ENCODE measurements around the gene CYTH3.

The CYTH3 gene

GRCh38 chr7:6238309-6238925, 34.0 kb downstream of the CYTH3 start:
- peaks cover 24% of the 10 kb centered on the region for H3K4me1 Mint-ChIP-seq
- peaks cover 8% of the 10 kb centered on the region for H3K27me3 Mint-ChIP-seq (ENCODE audit: low read depth)
- H3K27ac Mint-ChIP-seq, result no peak overlapping the region
- no peak overlapping the region for H3K4me3 Mint-ChIP-seq
- no peaks in the 10 kb centered on the region for H3K9me3 Mint-ChIP-seq
- H3K36me3 Mint-ChIP-seq (ENCODE audit: low read depth), result no peaks in the 10 kb centered on the region
- TF ChIP-seq CTCF (IDR thresholded peaks at IDR 0.05; ENCODE audit: unreplicated experiment in 3 of 3), result no peak

GRCh38 chr7:6237730-6238129, 34.7 kb downstream of the CYTH3 start:
- H3K27ac Mint-ChIP-seq, result peak overlapping the region in 2 of 3 experiments; percentile 41 to 63
- H3K4me1 Mint-ChIP-seq, result peaks cover 29% of the 10 kb centered on the region
- no peaks in the 10 kb centered on the region for H3K9me3 Mint-ChIP-seq
- no peak for TF ChIP-seq CTCF (IDR thresholded peaks at IDR 0.05; ENCODE audit: unreplicated experiment in 3 of 3)
- H3K4me3 Mint-ChIP-seq, result no peak overlapping the region
- H3K36me3 Mint-ChIP-seq (ENCODE audit: low read depth), result no peaks in the 10 kb centered on the region
- H3K27me3 Mint-ChIP-seq (ENCODE audit: low read depth), result peaks cover 8% of the 10 kb centered on the region

GRCh38 chr7:6237011-6237410, 35.4 kb downstream of the CYTH3 start:
- Mint-ChIP-seq H3K4me1 (peaks cover 33% of the 10 kb centered on the region), H3K4me3 (no peak overlapping the region), H3K36me3 (ENCODE audit: low read depth) (no peaks in the 10 kb centered on the region)

GRCh38 chr7:6235029-6235871, 37.2 kb downstream of the CYTH3 start:
- Mint-ChIP-seq H3K9me3 (no peaks in the 10 kb centered on the region), H3K27me3 (ENCODE audit: low read depth) (peaks cover 8% of the 10 kb centered on the region), H3K4me1 (peaks cover 39% of the 10 kb centered on the region), H3K27ac (peak overlapping the region; percentile 7 to 58 (median 23)), H3K36me3 (ENCODE audit: low read depth) (no peaks in the 10 kb centered on the region), H3K4me3 (no peak overlapping the region)
- TF ChIP-seq CTCF (IDR thresholded peaks at IDR 0.05; ENCODE audit: unreplicated experiment in 3 of 3), result no peak

More at GRCh38 chr7:6237011-6237410, 35.4 kb downstream of the CYTH3 start:
- Mint-ChIP-seq H3K27ac (peak overlapping the region in 2 of 3 experiments; percentile 41 to 61), H3K27me3 (ENCODE audit: low read depth) (peaks cover 8% of the 10 kb centered on the region), H3K9me3 (no peaks in the 10 kb centered on the region)
- TF ChIP-seq CTCF (IDR thresholded peaks at IDR 0.05; ENCODE audit: unreplicated experiment in 3 of 3), result no peak

GRCh38 chr7:6234384-6234783, 38.0 kb downstream of the CYTH3 start:
- Mint-ChIP-seq H3K36me3 (ENCODE audit: low read depth) (no peaks in the 10 kb centered on the region), H3K27me3 (ENCODE audit: low read depth) (peaks cover 8% of the 10 kb centered on the region), H3K4me1 (peaks cover 39% of the 10 kb centered on the region), H3K9me3 (no peaks in the 10 kb centered on the region), H3K4me3 (no peak overlapping the region), H3K27ac (no peak overlapping the region)
- no peak for TF ChIP-seq CTCF (IDR thresholded peaks at IDR 0.05; ENCODE audit: unreplicated experiment in 3 of 3)
